GM18499 (cell line): Measurements from ENCODE around the gene MAML3.

Source experiments
- ATAC-seq: cut with Tn5 transposase; IDR thresholded peaks from one replicate; pipeline ENCODE4 v1.9.1; 2021; ENCODE audit warnings: moderate number of reproducible peaks; ENCODE audit not compliant: insufficient read depth, unreplicated experiment

Gene MAML3

DNA sequence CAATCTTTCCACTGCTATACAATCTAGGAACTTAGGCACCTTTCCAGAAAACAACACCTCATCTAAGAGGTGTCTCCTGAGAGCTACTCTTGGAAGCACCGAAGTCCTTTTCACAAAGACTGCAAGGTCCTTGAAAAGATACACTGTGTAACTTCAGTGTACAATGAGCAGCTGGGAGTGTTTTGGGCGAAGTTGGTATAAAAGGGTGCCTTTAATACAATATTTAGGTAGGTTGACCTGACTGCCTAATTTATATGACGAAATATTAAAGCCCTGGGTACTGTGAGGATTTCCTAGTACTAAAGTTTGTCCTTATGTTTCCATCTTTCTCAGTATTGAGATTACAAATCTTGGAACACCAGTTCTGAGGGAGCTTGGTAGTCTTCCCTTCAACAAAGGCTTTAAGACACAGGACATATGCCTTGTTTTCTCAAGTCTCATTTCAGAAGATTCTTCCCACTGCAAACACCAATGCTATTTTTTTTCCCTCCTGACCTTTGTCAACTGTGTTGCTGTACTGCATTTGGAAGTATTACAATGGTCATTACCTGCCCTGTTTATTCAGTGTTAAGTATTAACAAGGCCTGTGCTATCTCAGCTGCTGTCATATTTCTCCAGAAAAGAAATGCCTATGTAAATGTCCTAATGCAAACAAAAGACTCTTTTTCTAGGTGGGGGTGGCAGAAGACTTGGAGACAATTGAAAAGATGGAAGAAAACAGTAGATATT is 134.2 kb downstream of the MAML3 start:
- ATAC-seq = no peak

DNA sequence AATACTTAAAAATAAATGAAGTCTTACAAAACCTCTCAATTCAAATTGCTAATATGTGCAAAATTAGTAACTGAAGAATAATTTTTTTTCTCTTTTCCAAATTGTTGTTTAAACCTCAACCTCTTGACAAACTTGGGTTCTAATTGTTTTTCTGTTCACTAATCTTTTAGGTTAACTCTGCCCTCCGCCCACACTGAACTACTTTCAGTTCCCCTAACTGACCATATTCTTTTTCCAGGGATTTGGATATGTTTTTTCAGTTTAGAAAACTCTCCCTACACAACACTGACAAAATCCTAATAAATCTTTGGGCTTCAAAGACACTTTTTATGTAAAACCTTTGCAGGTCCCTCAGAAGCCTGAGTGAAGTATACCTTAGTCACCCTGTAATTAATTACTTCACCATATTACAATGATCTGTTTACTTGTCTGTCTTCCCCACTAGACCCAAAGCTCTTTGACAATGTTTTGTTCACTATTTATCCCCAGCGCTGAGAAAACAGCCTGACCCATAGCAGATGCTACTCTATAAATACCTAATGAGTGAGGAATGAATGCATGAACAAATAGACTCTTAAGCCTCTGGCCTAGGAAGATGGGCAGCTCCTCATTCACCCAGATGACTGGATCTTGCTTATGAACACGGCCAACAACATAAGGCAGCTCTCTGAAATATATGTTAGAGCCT is 134.9 kb downstream of the MAML3 start:
- no peak for ATAC-seq

DNA sequence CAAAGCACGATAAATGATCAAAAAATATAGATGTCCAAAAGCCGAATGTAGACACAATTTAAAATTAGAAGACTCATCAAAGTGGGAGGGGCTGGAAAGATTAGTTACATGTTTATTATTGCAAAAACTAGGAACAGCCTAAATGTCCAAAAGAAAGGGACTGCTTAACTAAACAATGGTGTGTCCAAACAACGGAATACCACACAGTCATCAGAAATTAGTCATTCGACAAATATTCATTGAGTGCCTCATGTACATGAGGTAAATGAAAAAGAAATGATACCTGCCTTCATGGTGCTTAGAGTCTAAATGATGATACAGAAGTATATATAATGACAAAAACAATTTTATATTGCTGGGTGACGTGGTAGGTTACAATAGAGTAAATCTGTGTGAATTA is 139.7 kb downstream of the MAML3 start:
- ATAC-seq = no peak

DNA sequence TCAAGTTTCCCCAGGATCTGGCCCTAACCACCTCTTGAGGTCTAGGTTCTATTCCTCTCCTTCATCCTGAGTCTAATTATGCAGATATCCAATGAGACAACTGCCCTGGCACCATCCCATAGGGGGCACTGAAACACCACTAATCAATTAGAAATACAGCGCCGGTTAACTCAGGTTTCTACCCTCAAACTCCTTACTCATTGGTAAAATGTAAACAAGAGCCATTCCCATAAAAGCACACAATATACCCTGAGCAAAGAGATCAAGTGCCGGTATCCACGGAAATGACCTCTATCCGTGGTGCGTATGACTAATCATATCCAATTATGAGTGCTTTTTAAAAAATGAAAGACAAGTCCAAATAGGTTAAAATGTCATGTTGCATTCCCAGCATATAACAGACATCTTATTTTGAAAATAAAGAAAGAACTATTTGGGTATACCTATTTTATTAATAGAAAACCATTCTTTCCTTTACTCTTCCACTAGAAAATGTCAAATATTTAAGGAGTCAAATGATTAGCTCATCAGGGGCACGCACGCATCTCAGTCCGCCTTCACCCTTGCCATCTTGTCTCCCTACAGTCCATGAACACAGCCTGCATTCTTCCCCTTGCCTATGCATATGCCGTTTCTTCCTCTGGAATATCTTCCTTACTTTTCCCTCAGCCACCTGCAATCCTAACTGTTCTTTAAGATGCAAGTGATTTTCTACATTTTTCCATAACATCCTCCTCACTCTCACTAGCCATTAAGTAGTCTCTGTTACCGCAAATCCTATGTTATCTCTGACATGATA is 141.1 kb downstream of the MAML3 start:
- no peak for ATAC-seq

DNA sequence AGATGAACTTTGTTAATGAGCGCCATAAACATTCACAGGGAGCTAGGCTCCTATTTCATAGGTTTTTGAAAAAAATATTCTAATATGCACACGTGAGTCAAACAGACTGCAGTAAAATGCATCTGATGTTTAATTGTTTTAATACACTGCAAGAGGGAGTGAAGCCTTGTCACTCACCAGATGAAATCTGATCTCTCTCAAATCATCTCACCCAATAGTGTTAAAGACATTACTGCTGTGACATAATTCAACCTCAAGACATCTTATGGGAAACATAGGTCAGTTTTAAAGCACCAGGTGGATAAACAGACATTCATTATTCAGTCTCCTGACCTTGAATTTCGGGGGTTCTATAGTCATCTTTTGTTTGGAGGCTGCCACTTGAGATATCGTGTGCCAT is 148.3 kb downstream of the MAML3 start:
- no peak for ATAC-seq

DNA sequence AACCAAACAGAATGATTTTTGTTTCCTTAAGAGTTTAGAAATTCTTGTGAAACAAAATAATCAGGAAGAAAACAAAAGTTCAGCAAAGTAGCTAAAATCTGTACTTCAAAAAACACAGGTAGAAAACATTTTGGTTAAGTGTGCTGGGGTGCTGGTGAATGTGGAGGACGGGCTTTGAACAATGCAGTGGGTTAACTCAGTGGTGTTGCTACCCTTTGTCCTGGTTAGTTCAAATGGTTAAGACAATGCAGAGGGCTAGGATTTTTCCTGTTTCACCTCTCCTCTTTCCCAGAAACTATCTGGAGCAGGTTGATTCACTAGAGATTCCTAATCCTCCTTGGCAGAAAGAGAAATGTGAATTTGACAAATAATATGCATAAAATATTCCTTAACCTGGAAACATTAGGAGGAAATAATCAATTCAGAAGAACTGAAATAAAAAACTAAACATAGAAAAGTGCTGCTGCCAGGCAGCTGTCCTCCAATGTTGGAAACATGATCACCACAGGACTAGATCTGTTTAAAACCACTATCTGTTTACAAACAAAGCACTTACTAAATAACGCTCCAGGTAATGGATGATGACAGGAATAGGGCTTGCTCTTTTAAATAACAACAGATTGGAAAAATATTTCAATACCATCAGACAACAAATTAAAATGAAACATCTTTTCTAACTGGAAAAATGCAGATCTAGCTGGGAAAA is 148.9 kb downstream of the MAML3 start:
- ATAC-seq = no peak

DNA sequence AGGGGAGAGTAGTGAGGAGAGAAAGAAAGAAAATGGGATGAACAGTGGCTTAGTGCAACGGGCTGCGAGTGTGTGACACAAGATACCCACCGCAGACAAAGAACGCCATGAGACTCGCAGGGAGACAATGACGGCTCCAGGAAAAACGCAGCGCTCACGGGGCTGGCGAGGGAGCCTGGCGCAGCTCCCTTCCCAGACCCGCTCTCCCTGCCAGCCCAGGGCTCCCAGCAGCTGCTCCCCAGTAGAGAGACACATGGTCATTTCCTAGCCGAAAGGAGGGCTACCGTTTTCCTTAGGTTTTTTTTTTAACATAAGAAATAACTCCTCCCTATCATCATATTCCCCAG is 149.5 kb downstream of the MAML3 start:
- no peak for ATAC-seq

DNA sequence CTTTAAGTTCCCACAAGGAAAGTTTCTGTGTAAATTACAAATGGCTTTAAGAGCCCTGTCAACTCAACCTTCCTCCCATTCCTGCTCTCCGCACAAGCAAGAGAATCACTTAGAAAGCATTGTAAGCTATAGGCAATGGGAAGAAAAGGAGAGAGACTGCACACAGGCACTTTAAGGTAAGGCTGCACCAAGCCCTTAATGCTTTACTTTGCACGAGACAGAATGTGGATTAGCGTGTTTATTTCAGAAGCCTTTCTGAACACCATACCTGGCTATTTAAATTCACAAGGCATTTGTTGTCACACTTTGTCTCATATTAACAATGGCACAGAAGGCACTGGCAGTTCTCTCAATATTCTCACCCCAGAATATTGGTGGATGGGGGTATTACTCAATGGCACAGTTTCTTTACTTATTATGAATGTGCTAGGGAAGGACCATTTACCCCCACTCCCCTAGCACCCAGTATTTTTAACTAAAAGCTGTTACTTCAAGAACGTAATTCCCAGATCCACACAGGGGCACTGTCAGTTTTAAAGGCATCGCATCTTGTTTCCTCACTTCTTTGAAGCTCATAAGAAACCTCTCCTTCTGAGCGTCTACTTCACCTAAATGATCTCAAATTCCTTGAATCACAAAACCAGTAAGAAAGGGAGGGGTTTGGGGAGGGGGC is 150.0 kb downstream of the MAML3 start:
- ATAC-seq = no peak

DNA sequence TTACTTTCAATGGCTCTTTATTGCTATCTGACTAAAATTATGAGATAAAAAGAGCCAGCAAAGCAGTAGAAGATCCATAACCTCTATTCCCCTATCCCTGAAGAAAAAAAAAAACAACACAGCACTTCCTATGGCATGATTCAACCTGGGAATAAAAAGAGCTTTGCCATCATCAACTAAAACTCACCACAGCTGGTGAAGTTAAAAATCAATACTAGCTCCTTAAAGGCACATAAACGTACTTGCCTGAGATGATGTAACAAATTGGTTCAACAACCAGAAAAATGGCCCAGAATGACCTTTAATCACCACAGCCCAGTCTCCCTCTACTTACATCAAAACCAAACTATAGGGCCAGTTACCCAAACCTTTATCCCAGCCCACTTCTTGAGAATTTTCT is 153.8 kb downstream of the MAML3 start:
- ATAC-seq = no peak

DNA sequence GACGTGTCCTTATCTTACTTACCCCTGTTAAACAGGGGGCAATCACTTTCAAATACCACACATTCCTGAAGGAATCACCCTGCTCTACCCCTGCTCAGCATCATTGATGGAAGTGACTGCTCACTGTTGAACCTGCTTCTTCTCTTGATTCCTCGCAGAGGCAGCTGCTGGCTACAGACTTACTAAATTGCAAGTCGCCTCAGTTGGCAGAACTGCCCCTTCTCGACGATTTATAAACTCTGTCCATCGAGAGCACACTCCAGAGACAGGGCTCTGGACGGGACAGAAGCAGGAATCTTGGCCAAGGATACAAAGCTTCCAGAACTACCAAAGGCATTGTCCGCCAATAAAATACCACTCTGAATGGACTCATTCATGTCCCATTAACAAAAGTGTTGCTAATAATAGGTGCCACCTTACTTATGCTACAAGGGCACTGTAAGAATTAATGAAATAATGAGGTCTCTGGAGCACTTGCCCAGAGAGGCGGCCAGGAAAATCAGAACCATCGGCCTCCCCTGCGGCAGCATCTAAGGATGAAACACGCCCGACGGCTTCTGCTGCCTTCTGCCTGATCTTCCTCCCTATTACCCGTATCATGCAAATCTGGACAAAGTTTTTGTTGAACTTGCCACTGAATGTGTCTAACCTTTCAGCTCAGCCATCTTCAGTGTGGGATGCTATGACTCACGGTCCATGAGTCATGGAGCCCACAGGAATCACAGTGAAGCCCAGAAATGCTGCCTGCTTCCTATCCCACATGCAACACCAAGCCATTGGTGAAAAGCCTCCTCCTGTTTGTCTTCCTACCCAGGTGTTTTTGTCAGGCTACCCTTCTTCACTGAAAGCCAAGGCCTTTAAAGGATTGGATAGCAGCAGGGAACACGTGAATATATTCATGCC is 164.9 kb downstream of the MAML3 start:
- no peak for ATAC-seq

DNA sequence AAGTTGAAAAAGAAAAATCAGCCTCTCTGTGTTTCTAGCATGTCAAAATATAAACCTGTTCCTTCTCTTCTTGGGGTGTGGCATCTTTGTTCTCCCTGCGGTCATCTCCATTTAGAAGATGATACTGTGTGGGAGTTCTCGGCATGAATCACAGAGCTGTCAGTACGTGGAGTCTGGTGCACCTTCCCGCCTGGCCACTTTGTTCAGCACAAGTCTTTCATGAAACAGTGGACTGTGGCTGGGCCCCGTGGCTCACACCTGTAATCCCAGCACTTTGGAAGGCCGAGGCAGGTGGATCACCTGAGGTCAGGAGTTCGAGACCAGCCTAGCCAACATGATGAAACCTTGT is 166.5 kb downstream of the MAML3 start:
- no peak for ATAC-seq

DNA sequence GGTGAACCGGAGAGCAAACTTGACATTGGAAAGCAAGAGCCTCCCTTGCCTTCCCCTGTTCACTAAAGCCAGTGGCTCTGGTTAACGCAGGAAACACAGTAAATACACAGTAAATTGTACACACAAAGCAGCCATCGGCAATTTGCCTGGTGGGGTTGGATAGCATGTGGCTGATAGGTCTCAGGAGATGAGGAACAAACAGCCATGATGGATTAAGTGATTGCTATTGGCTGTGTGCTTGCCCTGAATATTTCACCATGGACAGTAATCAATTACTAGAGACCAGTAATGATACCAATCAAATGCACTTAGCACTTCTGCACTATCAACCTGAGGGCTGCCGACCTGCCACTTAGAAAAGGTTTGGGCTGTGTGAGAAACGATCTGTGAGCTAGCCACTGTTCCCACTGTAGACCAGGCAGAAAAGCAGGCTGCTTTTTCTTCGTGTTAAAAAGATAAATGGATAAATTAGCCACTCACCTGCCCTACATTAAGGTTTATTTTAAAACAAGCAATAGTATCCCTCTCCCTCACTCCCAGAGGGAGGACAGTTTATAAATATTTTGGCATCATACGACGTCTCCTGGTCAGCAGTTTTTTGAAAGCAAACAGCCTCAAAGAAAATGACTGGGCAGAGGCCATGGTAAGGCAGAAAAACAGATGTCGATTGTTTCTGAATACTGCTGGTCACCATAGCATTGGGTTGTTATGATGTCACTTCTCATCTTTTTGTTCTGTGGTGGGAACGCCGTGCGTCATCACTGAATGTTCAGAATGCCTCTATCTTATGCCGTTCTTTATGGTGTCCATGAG is 167.1 kb downstream of the MAML3 start:
- no peak for ATAC-seq

DNA sequence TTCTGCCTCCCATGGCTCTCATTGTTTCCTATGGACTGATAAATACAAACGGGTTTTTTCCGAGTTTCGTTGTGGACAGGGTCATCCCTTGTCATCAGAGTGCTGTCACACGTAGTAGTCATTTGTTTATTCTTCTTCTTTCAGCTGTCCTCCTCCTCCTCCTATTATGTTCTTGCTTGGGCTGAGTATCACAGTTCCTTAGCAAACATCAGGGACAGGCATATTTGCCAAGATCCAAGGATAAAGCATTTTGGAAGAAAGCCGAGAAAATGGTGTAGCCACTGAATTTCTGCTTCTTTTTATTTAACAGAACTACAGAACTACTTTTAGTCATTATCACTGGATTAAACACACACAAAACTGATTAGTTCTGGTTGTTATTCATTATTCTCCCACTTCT is 167.9 kb downstream of the MAML3 start:
- no peak for ATAC-seq

DNA sequence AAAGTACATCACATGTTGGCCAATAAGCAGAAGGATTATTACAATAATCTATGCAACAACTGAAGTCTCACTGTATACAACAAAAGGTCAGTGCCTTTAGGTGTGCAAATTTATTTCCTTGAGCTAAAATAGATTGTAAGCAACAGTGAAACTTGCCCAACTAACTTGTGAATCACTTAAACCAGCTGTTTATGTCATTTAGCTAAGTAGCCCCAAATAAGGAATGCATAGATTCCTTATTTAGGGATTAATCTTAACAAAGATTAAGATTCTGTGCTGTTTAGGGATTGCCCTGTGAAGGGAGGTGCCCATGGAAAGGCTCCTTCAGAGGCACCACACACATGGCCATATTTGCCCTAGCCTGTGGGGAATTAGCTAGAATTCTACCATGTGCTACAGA is 168.6 kb downstream of the MAML3 start:
- no peak for ATAC-seq

DNA sequence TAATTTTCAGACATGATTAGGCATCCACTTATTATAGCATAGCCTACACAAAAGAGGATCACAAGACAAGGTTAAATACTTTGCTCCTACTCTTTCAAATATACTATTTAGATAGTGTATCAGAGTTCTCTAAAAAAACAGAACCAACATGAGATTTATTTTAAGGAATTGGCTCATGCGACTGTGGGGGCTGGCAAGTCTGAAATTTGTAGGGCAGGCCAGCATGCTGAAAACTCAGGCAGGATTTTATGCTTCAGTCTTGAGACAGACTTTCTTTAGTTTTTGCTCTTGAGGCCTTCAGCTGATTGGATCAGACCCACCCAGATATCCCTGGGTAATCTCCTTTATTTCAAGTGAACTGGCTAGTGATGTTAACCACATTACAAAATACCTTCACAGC is 169.5 kb downstream of the MAML3 start:
- ATAC-seq = no peak

DNA sequence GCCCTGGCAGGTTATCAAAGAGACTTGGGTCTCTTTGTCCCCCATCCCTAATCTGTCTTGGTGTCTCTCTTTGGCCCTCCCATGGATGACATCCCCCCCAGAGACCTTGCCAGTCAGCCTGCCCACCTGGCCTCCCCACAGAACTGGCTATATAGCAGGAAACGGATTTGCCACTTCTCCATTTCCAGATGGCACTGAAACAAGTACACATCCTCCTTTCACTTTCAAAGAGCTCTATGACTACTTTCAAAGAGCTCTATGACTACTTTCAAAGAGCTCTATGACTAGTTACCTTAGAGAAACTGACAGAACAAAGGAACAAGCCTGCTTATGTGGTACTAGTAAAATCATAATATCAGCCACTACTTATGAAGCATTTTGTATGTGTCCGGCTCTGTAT is 175.3 kb downstream of the MAML3 start:
- peak; percentile 96 for ATAC-seq

DNA sequence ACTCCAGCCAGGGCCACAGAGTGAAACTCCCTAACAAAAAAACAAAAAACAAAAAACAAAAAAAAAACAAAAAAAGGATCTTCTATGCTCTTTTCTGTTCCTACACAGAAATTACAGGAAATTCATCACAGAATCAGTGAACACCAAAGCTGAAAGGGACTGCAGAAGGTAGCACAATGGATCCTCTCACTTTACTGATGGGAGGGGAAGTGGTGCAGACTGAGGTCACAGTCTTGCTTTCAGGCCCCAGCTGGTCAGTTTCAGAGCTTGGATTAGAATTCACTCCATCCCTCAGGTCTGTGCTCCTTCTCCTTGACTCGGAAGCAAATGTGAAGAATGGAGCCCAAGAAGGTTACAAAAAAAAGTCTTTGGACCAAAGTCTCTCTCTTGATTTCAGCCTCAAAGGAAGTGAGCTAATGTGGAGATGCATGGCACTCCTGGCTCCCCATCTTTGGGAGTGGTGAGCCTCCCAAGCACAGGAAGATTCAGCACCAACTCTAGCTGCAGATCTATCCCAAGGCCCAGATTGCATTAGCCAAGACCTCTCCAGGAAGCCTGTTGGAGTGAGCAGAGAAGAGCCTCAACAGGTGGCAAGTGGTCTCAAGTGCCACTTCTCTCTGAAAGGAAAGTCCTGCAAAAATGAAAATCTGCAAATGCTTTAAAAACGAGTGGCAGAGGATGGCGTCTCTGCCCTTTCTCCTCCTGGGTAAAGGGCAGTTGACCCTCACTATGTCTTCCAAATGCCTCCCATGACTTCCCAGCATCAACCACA is 176.0 kb downstream of the MAML3 start:
- ATAC-seq = no peak

DNA sequence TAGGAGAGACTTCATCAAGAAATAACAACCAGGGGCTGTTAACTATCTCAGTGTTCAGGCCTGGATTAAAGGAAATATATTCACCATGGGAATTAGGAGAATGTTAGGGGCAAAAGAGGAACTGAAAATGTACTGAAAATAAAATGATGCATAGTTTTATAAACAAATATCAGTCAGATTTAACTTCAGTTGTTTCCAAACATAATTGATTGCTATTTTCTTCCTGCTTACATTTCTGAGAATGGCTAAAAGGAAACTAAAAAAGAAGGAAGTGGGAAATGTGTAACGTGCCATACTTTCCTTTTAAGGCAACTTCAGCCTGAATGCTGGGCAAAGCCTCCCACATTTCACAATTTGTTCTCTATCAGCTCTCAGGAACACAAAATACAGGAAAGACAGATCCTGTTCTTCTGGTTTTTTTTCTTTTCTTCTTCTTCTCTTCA is 178.1 kb downstream of the MAML3 start:
- ATAC-seq = no peak
